GM12878 (cell line): ENCODE data around the gene CYP26A1. TPM values are rescaled to one million over a fixed set of nuclear protein-coding genes. Genes with fewer than 3 reads are reported as not detected.

Experiments
- ATAC-seq: fragments of 200-7000 bp; cut with Tn5 transposase; 3 replicates; pipeline ENCODE4 v1.9.1; 2020; ENCODE audit warnings: mild to moderate bottlenecking, moderate library complexity
- BruUV-seq: library from RNA; stranded (reverse); fragments of 400-500 nt; replicated peaks from 2 replicates; lab custom pipeline; 2021; lab: Mats Ljungman, UMichigan
- CTCF ChIA-PET: fragments of 300-600 bp; sonication (Branson Sonifier 250); formaldehyde crosslinking; extraction: SDS; loops from one replicate; lab custom pipeline; 2021; ENCODE audit warnings: inconsistent platforms; lab: Yijun Ruan, JAX
- POLR2A ChIA-PET: fragments of 350-600 bp; formaldehyde crosslinking; extraction: SDS; loops from one replicate; lab custom pipeline; 2021; ENCODE audit warnings: inconsistent platforms; lab: Charles Lee
- RAD21 ChIA-PET: fragments of 300-600 bp; sonication (Branson Sonifier 250); formaldehyde crosslinking; loops from one replicate; lab custom pipeline; 2023; ENCODE audit warnings: antibody characterized with exemption; ENCODE audit not compliant: unreplicated experiment; lab: Charles Lee
- SMC1A ChIA-PET: fragments of 300-600 bp; sonication (Branson Sonifier 250); formaldehyde crosslinking; loops from one replicate; lab custom pipeline; 2023; ENCODE audit not compliant: unreplicated experiment, uncharacterized antibody; lab: Charles Lee
- DNase-seq: peaks from one replicate; pipeline ENCODE4 v3.0.0-alpha.2; 2011; ENCODE audit warnings: low read depth, low spot score
- FAIRE-seq: peaks from 3 replicates; lab custom pipeline; 2011; peaks lifted over from hg19 to GRCh38; lab: Jason Lieb, UNC
- H2AFZ ChIP-seq: 2 replicates; pipeline ENCODE4 v1.6.0; 2011; ENCODE audit warnings: low read depth, low read length, control low read depth; ENCODE audit not compliant: control insufficient read depth
- H3K27ac ChIP-seq: 2 replicates; pipeline ENCODE4 v1.5.1; 2011; ENCODE audit warnings: control low read depth; ENCODE audit not compliant: control insufficient read depth, insufficient read depth
- H3K27me3 ChIP-seq, 2 experiments: replicated peaks in 1 of 2; 2 replicates each; pipeline versions ENCODE4 v1.6.0 to v1.6.1; 2011; ENCODE audit warnings: low read length in 1 of 2; ENCODE audit not compliant: control insufficient read depth in 2 of 2, insufficient read depth in 2 of 2
- H3K36me3 ChIP-seq, 2 experiments: 2 replicates each; pipeline ENCODE4 v1.5.1; 2011; ENCODE audit warnings: low read length in 1 of 2; ENCODE audit not compliant: control insufficient read depth in 2 of 2, insufficient read depth in 2 of 2
- H3K4me1 ChIP-seq: 2 replicates; pipeline ENCODE4 v1.6.1; 2011; ENCODE audit warnings: mild to moderate bottlenecking, low read length, moderate library complexity, mixed read lengths; ENCODE audit not compliant: control insufficient read depth, insufficient read depth
- H3K4me2 ChIP-seq: 2 replicates; pipeline ENCODE4 v1.6.0; 2011; ENCODE audit warnings: control low read depth; ENCODE audit not compliant: control insufficient read depth, insufficient read depth
- H3K4me3 ChIP-seq: fragments of 200-600 bp; sonication (generic); 2 replicates; pipeline ENCODE4 v1.5.1; 2016
- H3K79me2 ChIP-seq: 2 replicates; pipeline ENCODE4 v1.6.0; 2011; ENCODE audit warnings: low read length; ENCODE audit not compliant: control insufficient read depth, insufficient read depth
- H3K9ac ChIP-seq: 2 replicates; pipeline ENCODE4 v1.8.0; 2011; ENCODE audit warnings: low read length, control low read depth, mixed read lengths; ENCODE audit not compliant: control insufficient read depth, insufficient read depth
- H3K9me3 ChIP-seq: replicated peaks from 3 replicates; pipeline ENCODE4 v1.5.1; 2011; ENCODE audit warnings: mild to moderate bottlenecking, low read length; ENCODE audit not compliant: control insufficient read depth, insufficient read depth
- H4K20me1 ChIP-seq: 2 replicates; pipeline ENCODE4 v1.6.0; 2011; ENCODE audit not compliant: control insufficient read depth, insufficient read depth
- ATF7 ChIP-seq: fragments of 450-650 bp; IDR thresholded peaks from 2 replicates; pipeline ENCODE4 v1.6.1; 2016; ENCODE audit warnings: low read depth, mild to moderate bottlenecking
- BHLHE40 ChIP-seq, 2 experiments: fragments of 450-650 bp in 1 of 2; IDR thresholded peaks; 2 replicates each; pipeline ENCODE4 v1.6.1; 2011 to 2017; ENCODE audit warnings: low read depth in 2 of 2, borderline replicate concordance in 1 of 2, improper control_type of control experiment in 1 of 2, low read length in 1 of 2, mild to moderate bottlenecking in 1 of 2
- CREM ChIP-seq: IDR thresholded peaks from 2 replicates; pipeline ENCODE4 v1.6.1; 2014; ENCODE audit warnings: antibody characterized with exemption, low read depth
- E2F4 ChIP-seq: IDR thresholded peaks from 2 replicates; pipeline ENCODE4 v1.6.1; 2012; ENCODE audit warnings: low read depth, low read length, improper control_type of control experiment
- EP300 ChIP-seq, 2 experiments: fragments of 150-350 bp in 1 of 2; IDR thresholded peaks; 2 replicates each; pipeline ENCODE4 v1.6.1; 2011 to 2012; ENCODE audit warnings: low read depth in 2 of 2, low read length in 2 of 2, borderline replicate concordance in 1 of 2, improper control_type of control experiment in 1 of 2, inconsistent platforms in 1 of 2; ENCODE audit not compliant: control insufficient read depth in 1 of 2
- MYC ChIP-seq: IDR thresholded peaks from 2 replicates; pipeline ENCODE4 v1.6.1; 2011; ENCODE audit warnings: mild to moderate bottlenecking, low read length, moderate library complexity, inconsistent platforms; ENCODE audit not compliant: insufficient read depth, insufficient replicate concordance, insufficient read length, severe bottlenecking
- NR2C2 ChIP-seq: IDR thresholded peaks from 2 replicates; pipeline ENCODE4 v1.6.1; 2011; ENCODE audit warnings: borderline replicate concordance, low read depth; ENCODE audit not compliant: control insufficient read depth, insufficient read length
- PAX8 ChIP-seq: fragments of 450-650 bp; IDR thresholded peaks from 2 replicates; pipeline ENCODE4 v1.6.1; 2017; ENCODE audit warnings: mild to moderate bottlenecking, moderate library complexity
- RB1 ChIP-seq: fragments of 450-650 bp; formaldehyde crosslinking; IDR thresholded peaks from 2 replicates; pipeline ENCODE4 v1.6.1; 2017; ENCODE audit warnings: mild to moderate bottlenecking, borderline replicate concordance
- RCOR1 ChIP-seq: conservative IDR thresholded peaks from 2 replicates; pipeline ENCODE4 v1.6.1; 2012; ENCODE audit warnings: low read depth, low read length, improper control_type of control experiment
- RFX5 ChIP-seq: IDR thresholded peaks from 2 replicates; pipeline ENCODE4 v1.6.1; 2011; ENCODE audit warnings: low read depth, low read length, improper control_type of control experiment
- SKIL ChIP-seq: fragments of 450-650 bp; IDR thresholded peaks from 2 replicates; pipeline ENCODE4 v1.6.1; 2017; ENCODE audit warnings: mild to moderate bottlenecking, low read depth, inconsistent platforms; ENCODE audit not compliant: poor library complexity, severe bottlenecking
- SMARCA5 ChIP-seq: fragments of 450-650 bp; IDR thresholded peaks from 2 replicates; pipeline ENCODE4 v1.6.1; 2017; ENCODE audit warnings: mild to moderate bottlenecking
- TCF3 ChIP-seq: IDR thresholded peaks from 2 replicates; pipeline ENCODE4 v1.6.1; 2012; ENCODE audit warnings: low read depth, mild to moderate bottlenecking, low read length, borderline replicate concordance; ENCODE audit not compliant: insufficient read depth
- ZBTB11 ChIP-seq: fragments of 450-650 bp; formaldehyde crosslinking; IDR thresholded peaks from 2 replicates; pipeline ENCODE4 v1.5.0; 2022; ENCODE audit warnings: mild to moderate bottlenecking, missing genetic modification characterization
- ZSCAN29 ChIP-seq: fragments of 450-650 bp; IDR thresholded peaks from 2 replicates; pipeline ENCODE4 v1.6.1; 2017; ENCODE audit warnings: mild to moderate bottlenecking, moderate library complexity
- WGBS: methylation state at CpG from one replicate; pipeline ENCODE4 v1.1.6; 2016; ENCODE audit warnings: low lambda C conversion rate; ENCODE audit not compliant: insufficient replicate concordance, insufficient coverage; ENCODE audit errors: missing lambda C conversion rate; 5-methylcytosine and 5-hydroxymethylcytosine counted together
- in situ Hi-C: fragments of 300-500 bp; cut with MboI; formaldehyde crosslinking; loops from 9 replicates; pipeline ENCODE4 v1.14.3; 2018; ENCODE audit warnings: mixed read lengths
- intact Hi-C: fragments of 100-400 bp; cut with micrococcal nuclease; formaldehyde crosslinking; loops from one replicate; pipeline ENCODE4 v1.14.2; 2022; ENCODE audit not compliant: unreplicated experiment
- polyA plus RNA-seq, 11 experiments: library from polyadenylated mRNA; depleted of rRNA in 4 of 11; unstranded in 6 of 11; stranded (reverse) in 5 of 11; fragments of >200 nt; fragmentation: Nextera tagmentation in 4 of 11; fragmentation: Illumina TruSeq in 1 of 11; extraction: Ambion mirVana in 4 of 11; extraction: Trizol in 1 of 11; gene quantifications; 1 replicate in 1 of 11; 2 replicates in 10 of 11; pipeline versions ENCODE4 v1.2.1 to v1.2.3, GENCODE V29; 2011 to 2016; ENCODE audit warnings: inconsistent platforms in 2 of 11, missing spikeins in 2 of 11, low read depth in 1 of 11
- total RNA-seq, 4 experiments: library from RNA; depleted of rRNA in 3 of 4; stranded (reverse); fragments of >200 nt in 3 of 4; fragmentation: Illumina TruSeq in 1 of 4; extraction: Trizol in 1 of 4; gene quantifications; 2 replicates each; pipeline versions ENCODE4 v1.2.1 to v1.2.3, GENCODE V29; 2013 to 2021

CYP26A1 gene
- total and polyA plus RNA-seq, 10 of the 15 experiments (the other 5 are each of a cell fraction or from before 2014, with no cell fraction given): not detected

GRCh38 chr10:93039110-93039509, 34.6 kb upstream of the CYP26A1 start (continued):
- TF ChIP-seq SKIL: no peak
- no peak for TF ChIP-seq RB1
- TF ChIP-seq RCOR1: no peak
- TF ChIP-seq ATF7: no peak
- TF ChIP-seq RFX5: no peak
- no peak for TF ChIP-seq ZSCAN29
- TF ChIP-seq E2F4: no peak

- DNase-seq: peak; percentile 16
- Histone ChIP-seq H3K4me2 (no peak overlapping the region), H3K9ac (no peak overlapping the region), H3K27me3 (no peaks in the 10 kb centered on the region), H3K9me3 (no peaks in the 10 kb centered on the region), H3K27ac (no peak overlapping the region), H3K4me1 (no peaks in the 10 kb centered on the region), H3K36me3 (no peaks in the 10 kb centered on the region), H3K4me3 (no peak overlapping the region), H4K20me1 (no peaks in the 10 kb centered on the region), H2AFZ (no peak overlapping the region), H3K79me2 (no peaks in the 10 kb centered on the region)
- ChIA-PET POLR2A (no interaction called here), RAD21 (interaction anchor here (0.7 to 1.0 kb wide), 2 partner anchors 75 to 155 kb away, joined by 3 to 4 read pairs; no protein-coding TSS in a partner anchor), SMC1A (interaction anchor here (0.7 to 2.2 kb wide), 6 partner anchors 9 to 72 kb away, joined by 3 to 7 read pairs (median 3); no protein-coding TSS in a partner anchor), CTCF (interaction anchor here (0.7 to 1.8 kb wide), 10 partner anchors 14 to 155 kb away, joined by 3 to 5 read pairs (median 4); no protein-coding TSS in a partner anchor)
- peak; percentile 54 for FAIRE-seq
- 22% methylated on average over 3 of the region's 3 CpGs for WGBS
- intact Hi-C loops (loop anchor here (1.0 to 5.0 kb wide), 2 partner anchors 72 to 154 kb away; no protein-coding TSS in a partner anchor), in situ Hi-C loops (no loop called here)
- ATAC-seq: peak; percentile 79
- no TSS peak for BruUV-seq
- TF ChIP-seq MYC: no peak
- TF ChIP-seq TCF3: no peak
- no peak for TF ChIP-seq NR2C2
- TF ChIP-seq ZBTB11: no peak
- no peak for TF ChIP-seq PAX8
- no peak for TF ChIP-seq EP300 (IDR thresholded peaks at IDR 0.05; ENCODE audit: borderline replicate concordance in 1 of 2, control insufficient read depth in 1 of 2, low read depth in 2 of 2, low read length in 2 of 2)
- TF ChIP-seq CREM: no peak
- no peak; a peak in 1 of 4 replicates for TF ChIP-seq BHLHE40 (IDR thresholded peaks at IDR 0.05; ENCODE audit: borderline replicate concordance in 1 of 2, low read depth in 2 of 2, low read length in 1 of 2)
- TF ChIP-seq SMARCA5: 0 out of 2 replicates have a peak, but pooled peaks have one; percentile 39
Observed at GRCh38 chr10:93039721-93040120, 34.0 kb upstream of the CYP26A1 start.
